HS-5 (cell line): ENCODE data around the gene CNKSR3.

Experiments used
- DNase-seq: peaks from one replicate; pipeline ENCODE4 v3.0.0-alpha.2; 2012; ENCODE audit warnings: low read depth

Gene CNKSR3

GRCh38 chr6:154502553-154502952 is 7.9 kb downstream of the CNKSR3 start:
- DNase-seq = no peak

- no peak for DNase-seq
Observed at GRCh38 chr6:154501578-154501868, 9.0 kb downstream of the CNKSR3 start.

- no peak for DNase-seq
Observed at GRCh38 chr6:154500769-154501577, 9.5 kb downstream of the CNKSR3 start.

- no peak for DNase-seq
Observed at GRCh38 chr6:154499855-154500589, 10.5 kb downstream of the CNKSR3 start.

- no peak for DNase-seq
Observed at GRCh38 chr6:154498340-154498934, 12.0 kb downstream of the CNKSR3 start.

- no peak for DNase-seq
Observed at GRCh38 chr6:154496793-154497517, 13.5 kb downstream of the CNKSR3 start.

GRCh38 chr6:154496186-154496585 is 14.3 kb downstream of the CNKSR3 start:
- no peak for DNase-seq

GRCh38 chr6:154494592-154495311 is 15.7 kb downstream of the CNKSR3 start:
- DNase-seq = no peak

GRCh38 chr6:154491567-154492470 is 18.7 kb downstream of the CNKSR3 start:
- DNase-seq = no peak

- DNase-seq = no peak
Observed at GRCh38 chr6:154489822-154490221, 20.7 kb downstream of the CNKSR3 start.

GRCh38 chr6:154488802-154489437 is 21.6 kb downstream of the CNKSR3 start:
- DNase-seq = no peak

- DNase-seq = no peak
Observed at GRCh38 chr6:154488248-154488593, 22.3 kb downstream of the CNKSR3 start.

GRCh38 chr6:154487367-154488247 is 22.9 kb downstream of the CNKSR3 start:
- DNase-seq = no peak

- no peak for DNase-seq
Observed at GRCh38 chr6:154485815-154486214, 24.7 kb downstream of the CNKSR3 start.

GRCh38 chr6:154484942-154485341 is 25.5 kb downstream of the CNKSR3 start:
- no peak for DNase-seq

- DNase-seq = no peak
Observed at GRCh38 chr6:154482858-154483257, 27.6 kb downstream of the CNKSR3 start.

GRCh38 chr6:154481521-154482013 is 28.9 kb downstream of the CNKSR3 start:
- no peak for DNase-seq

GRCh38 chr6:154479771-154480639 is 30.5 kb downstream of the CNKSR3 start:
- DNase-seq = no peak
